Activated CD4-positive, alpha-beta memory T cell treated with anti-CD3 and anti-CD28 coated beads, Interleukin-2, amount 10 ng/mL, durations not matched to agents 7 days and 5 days (primary cell): Measurements from ENCODE around the gene MS4A15. TPM values are rescaled to one million over a fixed set of nuclear protein-coding genes. Genes with fewer than 3 reads are reported as not detected.

ENCODE experiments used
- CTCF ChIA-PET: fragments of 350-600 bp; sonication (Branson Sonifier 250); formaldehyde crosslinking; loops from one replicate; lab custom pipeline; 2021; ENCODE audit warnings: antibody characterized with exemption, inconsistent platforms; lab: Charles Lee
- POLR2A ChIA-PET: fragments of 350-600 bp; sonication (Branson Sonifier 250); formaldehyde crosslinking; loops from one replicate; lab custom pipeline; 2021; ENCODE audit warnings: antibody characterized with exemption; lab: Charles Lee
- DNase-seq: peaks from one replicate; pipeline ENCODE4 v3.0.0-alpha.2; 2020
- H3K27ac Mint-ChIP-seq: one replicate; pipeline ENCODE4 v1.8.0; 2021; ENCODE audit warnings: mild to moderate bottlenecking, mixed read lengths
- H3K27me3 Mint-ChIP-seq: one replicate; pipeline ENCODE4 v1.8.0; 2021; ENCODE audit warnings: mixed read lengths
- H3K36me3 Mint-ChIP-seq: one replicate; pipeline ENCODE4 v1.8.0; 2021; ENCODE audit warnings: low read depth, mixed read lengths
- H3K4me1 Mint-ChIP-seq: one replicate; pipeline ENCODE4 v1.8.0; 2021; ENCODE audit warnings: mixed read lengths
- H3K4me3 Mint-ChIP-seq: one replicate; pipeline ENCODE4 v1.8.0; 2021; ENCODE audit warnings: mild to moderate bottlenecking, mixed read lengths
- H3K9me3 Mint-ChIP-seq: one replicate; pipeline ENCODE4 v1.8.0; 2021; ENCODE audit warnings: mixed read lengths
- total RNA-seq, 2 experiments: library from RNA; stranded (reverse); gene quantifications; one replicate each; pipeline ENCODE4 v1.2.3, GENCODE V29; 2021

MS4A15 gene
- total RNA-seq, 2 experiments from 2014 or later: not detected

- peaks cover 6% of the 10 kb centered on the region for H3K27me3 Mint-ChIP-seq
- H3K27ac Mint-ChIP-seq: no peak overlapping the region
- no peaks in the 10 kb centered on the region for H3K9me3 Mint-ChIP-seq
- H3K36me3 Mint-ChIP-seq: no peaks in the 10 kb centered on the region
- no peaks in the 10 kb centered on the region for H3K4me1 Mint-ChIP-seq
- no peak overlapping the region for H3K4me3 Mint-ChIP-seq
- ChIA-PET POLR2A (no interaction called here), CTCF (interaction anchor here (9.1 kb wide), 1 partner anchor 62 kb away, joined by 281 read pairs; no protein-coding TSS in a partner anchor)
- no peak for DNase-seq
Observed at GRCh38 chr11:60825790-60826189, 69.1 kb downstream of the MS4A15 start.

Other genes with a start within 250 kb of the MS4A15 start
- gene MS4A13, start 241.5 kb upstream of the MS4A15 start, total RNA-seq: not detected
- not detected for gene MS4A8, start 57.3 kb upstream of the MS4A15 start, total RNA-seq
- gene MS4A18, start 32.1 kb upstream of the MS4A15 start, total RNA-seq: not detected
- gene MS4A10, start 28.5 kb downstream of the MS4A15 start, total RNA-seq: not detected
- gene CCDC86, start 85.2 kb downstream of the MS4A15 start, total RNA-seq: 10 to 100 TPM; 15.3 to 16.5 TPM
- 1 to 10 TPM; 5.7 TPM for gene PTGDR2, start 99.1 kb downstream of the MS4A15 start, total RNA-seq
- gene ZP1, start 110.7 kb downstream of the MS4A15 start, total RNA-seq: under 1 TPM in 1 of 2 experiments, not detected in 1; 0.18 TPM
- 100 to 1,000 TPM in 1 of 2 experiments, 10 to 100 TPM in 1; 99.2 to 103 TPM for gene PRPF19, start 149.7 kb downstream of the MS4A15 start, total RNA-seq
- gene TMEM109, start 157.3 kb downstream of the MS4A15 start, total RNA-seq: 100 to 1,000 TPM; 101 to 110 TPM
- under 1 TPM in 1 of 2 experiments, not detected in 1; 0.30 TPM for gene TMEM132A, start 167.6 kb downstream of the MS4A15 start, total RNA-seq
- 1 to 10 TPM in 1 of 2 experiments, under 1 TPM in 1; 0.28 to 1.0 TPM for gene SLC15A3, start 195.3 kb downstream of the MS4A15 start, total RNA-seq
- gene CD6, start 214.8 kb downstream of the MS4A15 start, total RNA-seq: 100 to 1,000 TPM; 293 to 299 TPM